Epidermal melanocyte (primary cell): ENCODE data around the gene ARHGAP6.

Experiments used
- DNase-seq: peaks from one replicate; pipeline ENCODE4 v3.0.0; 2011; ENCODE audit warnings: low spot score; ENCODE audit not compliant: insufficient read length

ARHGAP6 gene

DNA sequence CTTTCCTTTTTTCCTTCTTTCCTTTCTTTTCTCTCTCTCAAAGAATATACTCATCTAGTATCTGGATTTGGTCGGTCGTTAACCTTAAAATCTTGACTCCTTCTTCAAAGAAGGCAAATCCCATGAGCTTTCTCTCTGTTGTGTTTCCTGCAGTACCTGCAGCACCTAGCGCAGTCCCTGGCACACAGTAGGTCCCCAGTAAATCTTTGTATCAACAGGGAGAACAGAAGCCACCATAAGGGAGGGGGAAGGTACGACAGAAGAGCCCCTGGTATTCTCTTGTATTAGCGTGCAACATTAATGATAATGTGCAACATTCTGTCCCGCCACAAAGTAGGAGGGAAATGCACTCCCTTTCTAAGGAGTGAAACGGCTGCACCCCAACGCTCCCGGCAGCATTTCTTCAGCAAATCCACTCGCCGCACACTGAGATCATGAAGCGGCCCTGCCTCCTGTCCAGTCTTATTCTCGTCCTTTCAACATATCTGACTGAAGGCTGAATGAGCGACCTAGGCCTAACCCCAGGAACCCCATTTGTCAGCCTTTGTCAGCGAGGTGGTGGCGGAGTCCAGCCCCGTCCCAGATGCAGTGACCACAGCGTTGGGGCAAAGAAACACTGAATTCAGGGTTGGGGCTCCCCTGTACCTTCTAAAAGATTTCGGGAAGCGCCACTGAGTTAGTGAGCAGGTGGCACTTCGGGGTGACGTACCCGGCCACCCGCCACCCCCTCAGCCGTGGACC lies 238.8 kb downstream of the ARHGAP6 start:
- DNase-seq = no peak

DNA sequence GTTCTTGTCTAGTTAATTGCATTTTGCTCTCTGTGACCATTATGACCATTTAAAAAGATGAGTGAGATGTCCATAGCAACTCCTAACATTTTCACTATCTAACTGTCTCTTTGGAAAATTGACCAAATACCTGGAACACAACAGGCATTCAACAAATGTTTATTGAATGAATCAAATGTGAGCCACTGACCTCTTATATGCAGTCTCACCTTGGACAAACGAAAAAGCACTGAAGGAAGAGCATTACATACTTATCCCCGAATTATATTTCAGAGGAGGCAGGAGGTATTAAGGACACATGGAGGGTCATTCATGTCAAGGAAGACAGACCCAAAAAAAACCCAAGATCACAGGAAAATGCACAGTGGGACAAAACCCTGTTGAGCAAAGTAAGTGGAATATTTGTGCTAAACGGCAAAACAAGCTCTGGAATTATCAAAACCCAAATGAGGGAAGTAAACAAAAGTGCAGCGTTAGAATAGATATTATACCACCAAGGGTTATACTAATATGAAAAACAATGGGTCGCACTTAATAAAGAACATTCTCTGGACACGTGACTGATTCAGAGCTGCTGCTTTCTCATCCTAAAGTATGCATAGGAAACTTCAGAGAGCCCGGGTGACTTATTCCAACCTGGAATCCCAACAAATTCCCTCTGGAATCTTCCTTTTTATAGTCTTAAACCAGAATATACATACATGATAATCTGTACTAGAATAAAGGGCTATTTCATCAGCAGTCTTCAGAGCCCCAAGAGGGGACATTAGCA lies 240.6 kb downstream of the ARHGAP6 start:
- DNase-seq = no peak

DNA sequence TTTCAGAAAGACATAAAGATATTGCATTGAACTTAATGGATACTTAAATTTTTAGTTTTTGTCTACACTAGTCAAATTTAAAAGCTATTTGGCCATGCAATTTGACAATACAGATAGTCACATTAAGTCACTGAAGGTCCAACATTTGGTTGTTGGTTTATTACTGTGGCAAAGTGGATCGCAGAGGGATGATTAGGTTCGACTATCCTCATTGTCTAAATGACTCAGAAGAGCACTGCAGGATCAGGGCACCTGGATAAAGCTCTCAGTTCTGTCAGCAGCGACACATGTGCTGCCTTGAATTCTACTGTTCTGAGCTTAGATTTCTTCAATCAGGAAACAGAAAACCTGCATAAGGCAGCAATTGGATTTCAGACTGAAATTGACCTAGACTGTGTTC lies 241.8 kb downstream of the ARHGAP6 start:
- no peak for DNase-seq

DNA sequence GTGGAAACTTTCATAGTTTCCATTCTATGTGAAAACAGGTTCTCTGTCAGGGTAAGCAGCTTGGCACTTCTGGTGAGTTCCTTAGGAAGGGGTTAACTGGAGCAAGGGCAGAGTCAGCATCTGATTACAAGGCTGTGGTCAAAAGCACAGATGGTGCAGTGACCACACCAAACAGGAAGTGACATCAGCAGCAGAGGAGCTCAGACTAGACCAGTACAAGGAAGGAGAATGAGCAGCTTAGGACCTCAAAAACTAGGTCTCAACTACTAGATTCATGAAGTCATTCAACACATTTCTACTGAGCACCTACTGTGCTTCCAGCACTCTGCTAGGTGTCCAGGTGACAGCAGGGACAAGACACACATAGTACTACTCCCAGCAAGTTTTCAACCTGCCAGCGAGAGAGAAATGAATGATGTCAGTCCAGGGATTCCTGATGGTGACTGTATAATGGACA lies 242.3 kb downstream of the ARHGAP6 start:
- DNase-seq = no peak

DNA sequence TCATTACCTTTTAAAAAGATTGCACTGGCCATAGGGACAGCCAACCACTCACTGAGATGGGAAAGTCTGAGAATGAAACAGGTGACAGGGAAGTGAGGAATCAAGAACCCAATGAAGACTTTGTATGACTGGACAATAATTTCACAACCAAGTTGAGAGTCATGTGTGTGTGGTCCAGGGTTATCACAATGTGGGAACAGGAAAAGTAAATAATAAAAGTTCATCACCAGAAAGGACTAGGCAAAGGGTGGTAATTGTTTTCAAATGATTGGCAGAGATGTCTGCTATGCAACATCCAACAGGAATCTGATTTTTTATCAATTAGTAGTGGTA lies 243.2 kb downstream of the ARHGAP6 start:
- DNase-seq = no peak

DNA sequence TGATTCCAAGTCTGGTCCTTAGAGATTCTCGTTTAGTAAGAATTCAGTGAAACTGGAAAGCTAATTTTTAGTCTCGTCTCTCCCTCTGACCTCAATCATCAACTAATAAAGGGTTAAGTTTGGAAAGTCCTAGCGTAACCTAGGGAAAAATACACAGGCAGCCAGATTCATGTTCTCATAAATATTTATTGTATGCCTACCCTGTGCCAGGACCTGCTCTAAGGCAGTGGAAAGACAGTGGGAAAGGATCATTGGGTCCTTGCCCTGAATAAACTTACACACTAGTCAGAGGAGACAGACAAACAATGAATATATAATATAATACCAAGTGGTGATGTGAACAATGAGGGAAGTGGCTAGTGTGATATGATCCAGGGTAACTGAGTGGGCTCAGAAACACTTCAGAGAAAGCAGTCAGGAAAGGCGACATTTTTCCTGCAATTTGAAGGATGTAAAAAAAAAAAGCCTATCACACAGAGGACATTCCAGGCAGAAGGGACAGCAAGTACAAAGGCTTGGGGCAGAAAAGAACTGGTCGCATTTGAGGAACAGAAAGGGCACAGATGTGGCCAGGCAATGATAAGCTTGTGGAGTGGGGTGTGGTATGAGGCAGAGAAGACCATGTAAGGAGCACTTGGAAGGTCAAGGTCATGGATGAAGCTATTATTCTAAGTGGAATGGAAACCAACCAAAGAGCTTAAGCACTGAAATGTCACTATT lies 243.8 kb downstream of the ARHGAP6 start:
- DNase-seq = no peak

DNA sequence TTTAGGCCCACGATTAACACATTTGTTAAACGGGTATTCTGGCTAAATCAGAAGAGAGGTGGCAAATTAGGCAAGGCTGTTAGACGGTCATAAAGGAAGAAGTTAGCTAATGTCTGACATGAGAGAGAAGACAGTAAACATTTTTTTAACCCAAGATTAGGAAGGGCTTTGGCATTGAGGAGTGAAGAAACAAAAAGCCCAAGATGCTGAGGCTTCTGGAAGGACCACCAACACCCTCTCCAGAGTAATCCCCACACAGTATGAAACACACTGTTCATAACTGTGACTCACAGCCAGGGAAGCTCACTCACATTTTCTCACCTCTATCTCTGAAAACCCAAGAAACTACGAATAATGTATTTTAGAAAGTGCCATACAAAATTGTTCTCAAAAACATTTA lies 244.9 kb downstream of the ARHGAP6 start:
- DNase-seq = no peak

DNA sequence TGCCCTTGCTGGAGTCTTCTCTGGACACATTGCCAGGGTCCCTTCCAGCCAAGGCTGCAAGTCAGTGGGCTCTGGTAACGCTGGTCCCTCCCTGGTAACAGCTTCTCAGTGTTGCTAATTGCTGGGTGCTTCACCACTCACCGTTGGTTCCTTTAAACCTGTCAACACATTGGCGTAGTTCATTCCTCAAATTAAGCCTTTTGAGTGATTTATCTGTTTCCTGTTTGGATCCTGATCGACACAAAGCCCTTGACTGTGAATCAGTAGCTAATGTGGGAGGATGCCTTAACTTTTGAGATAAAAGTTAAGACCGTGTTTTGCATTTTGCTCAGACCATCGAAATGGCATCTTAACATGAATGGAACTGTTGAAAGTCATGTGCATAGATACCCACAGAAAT lies 246.6 kb downstream of the ARHGAP6 start:
- no peak for DNase-seq

DNA sequence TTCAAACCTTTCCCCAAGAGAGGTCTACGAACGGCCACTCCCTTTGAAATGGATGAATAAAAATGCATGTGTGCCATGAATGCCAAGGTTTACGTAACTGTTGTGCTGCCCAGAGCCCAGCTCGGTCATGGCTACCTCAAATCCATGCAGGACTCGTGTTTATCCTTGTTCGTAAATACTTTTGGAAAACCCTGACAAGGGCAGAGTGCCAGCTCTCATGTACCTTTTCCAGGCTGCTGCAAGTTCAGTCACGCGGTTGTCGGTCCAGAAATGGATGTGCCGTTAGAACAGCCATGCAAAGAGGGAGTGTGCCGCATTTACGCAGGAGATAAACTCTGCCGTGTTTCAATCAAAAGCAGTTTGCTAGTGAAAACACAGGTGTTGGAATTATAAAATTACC lies 249.1 kb downstream of the ARHGAP6 start:
- DNase-seq = no peak

DNA sequence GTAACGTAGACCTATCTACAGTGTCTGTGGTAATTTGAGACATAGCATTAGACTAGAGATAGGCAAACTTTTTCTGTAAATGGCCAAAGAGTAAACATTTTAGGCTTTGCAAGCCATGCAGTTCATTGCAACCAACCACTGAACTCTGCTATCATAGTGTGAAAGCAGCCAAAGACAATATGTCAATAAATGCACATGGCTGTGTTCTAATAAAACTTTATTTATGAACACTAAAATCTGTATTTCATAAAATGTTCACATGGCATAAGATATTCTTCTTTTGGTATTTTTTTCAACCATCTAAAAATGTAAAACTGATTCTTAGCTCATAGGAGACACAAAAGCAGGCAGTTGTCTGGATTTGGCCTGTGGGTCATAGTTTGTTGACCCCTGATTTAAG lies 251.6 kb downstream of the ARHGAP6 start:
- no peak for DNase-seq

DNA sequence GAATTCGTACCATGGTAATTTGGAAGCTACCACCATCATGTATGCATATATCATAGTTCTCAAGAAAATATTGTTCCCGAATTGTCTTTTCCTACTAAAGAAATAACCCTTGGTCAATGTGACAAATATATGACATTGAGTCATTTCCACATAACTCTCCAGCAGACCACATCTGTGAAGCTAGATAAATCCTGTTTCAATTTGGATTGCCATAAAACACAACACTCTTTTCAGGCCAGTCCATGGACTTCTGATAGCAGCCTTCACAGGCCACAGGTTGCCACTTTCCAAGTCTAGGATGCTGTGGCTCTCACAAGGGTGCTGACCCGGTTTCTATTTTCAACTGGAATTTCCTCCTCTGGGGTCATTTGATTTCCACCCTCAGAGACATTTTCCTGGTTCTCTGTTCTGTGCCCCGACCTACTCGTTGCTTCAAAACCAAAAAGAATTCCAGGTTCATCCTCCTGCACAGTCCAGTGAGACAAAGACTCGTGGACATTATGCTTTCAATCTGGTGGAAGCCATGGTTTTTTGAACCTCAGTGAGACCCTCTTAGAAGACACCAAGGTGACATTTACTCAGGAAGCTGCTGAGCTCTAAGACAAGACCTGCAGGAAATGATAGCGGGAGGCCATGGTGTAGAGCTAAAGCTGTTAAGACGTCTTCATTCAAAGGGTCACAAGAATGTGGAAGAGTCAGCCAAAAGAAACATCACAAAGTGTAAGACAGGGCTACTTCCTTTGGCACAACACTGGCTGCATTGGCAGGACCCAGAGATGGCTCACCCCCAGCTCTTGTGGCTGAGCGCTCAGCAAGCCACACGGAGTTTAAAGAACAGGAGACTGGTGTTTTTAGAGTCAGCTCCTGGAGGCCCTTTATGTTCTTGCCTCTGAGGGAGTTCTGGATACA lies 252.8 kb downstream of the ARHGAP6 start:
- DNase-seq = no peak

DNA sequence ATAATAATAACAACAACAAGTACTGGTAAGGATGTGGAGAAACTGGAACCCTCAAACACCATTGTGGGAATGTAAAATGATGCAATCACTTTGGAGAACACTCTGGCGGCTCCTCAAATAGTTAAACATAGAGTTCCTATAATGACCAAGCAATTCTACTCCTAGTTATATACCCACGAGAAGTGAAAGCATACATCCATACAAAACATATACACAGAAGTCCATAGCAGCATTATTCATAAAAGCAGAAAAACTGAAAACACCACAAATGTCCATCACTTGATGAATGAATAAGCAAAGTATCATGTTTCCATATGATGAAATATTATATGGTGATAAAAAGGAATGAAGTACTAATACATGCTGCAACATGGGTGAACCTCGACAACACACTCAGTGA lies 255.8 kb downstream of the ARHGAP6 start:
- DNase-seq = no peak

DNA sequence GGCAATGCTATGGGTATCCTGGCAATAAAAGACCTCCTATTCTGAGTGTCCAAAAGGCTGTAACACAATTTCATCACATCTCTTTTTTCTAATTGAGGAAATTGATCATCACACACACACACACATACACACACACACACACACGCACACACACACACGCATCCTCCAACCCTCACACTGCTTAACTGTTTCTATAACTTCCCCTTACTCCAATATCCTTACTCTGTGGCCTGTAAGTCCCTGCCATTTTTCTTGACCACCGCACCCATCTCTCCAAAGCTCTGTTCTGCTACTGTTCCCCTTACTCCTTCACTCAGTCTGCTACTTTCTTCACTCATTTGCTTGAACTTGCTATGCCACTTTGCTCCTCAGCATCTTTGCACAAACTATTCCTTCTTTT lies 256.9 kb downstream of the ARHGAP6 start:
- no peak for DNase-seq

DNA sequence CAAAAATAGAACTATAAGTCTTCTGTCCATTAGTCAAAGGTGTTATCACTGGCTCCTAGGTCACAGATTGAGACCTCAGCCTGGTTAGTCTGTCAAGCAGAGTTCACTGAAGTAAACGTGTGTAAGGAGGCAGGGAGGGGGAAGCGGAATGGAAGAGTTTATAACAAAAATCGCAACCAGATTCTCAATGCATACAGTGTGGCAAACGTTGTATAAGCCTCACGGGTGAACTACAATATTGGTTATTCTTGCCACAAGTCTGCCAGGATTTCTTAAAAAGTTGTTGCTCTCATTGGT lies 257.7 kb downstream of the ARHGAP6 start:
- DNase-seq = no peak

DNA sequence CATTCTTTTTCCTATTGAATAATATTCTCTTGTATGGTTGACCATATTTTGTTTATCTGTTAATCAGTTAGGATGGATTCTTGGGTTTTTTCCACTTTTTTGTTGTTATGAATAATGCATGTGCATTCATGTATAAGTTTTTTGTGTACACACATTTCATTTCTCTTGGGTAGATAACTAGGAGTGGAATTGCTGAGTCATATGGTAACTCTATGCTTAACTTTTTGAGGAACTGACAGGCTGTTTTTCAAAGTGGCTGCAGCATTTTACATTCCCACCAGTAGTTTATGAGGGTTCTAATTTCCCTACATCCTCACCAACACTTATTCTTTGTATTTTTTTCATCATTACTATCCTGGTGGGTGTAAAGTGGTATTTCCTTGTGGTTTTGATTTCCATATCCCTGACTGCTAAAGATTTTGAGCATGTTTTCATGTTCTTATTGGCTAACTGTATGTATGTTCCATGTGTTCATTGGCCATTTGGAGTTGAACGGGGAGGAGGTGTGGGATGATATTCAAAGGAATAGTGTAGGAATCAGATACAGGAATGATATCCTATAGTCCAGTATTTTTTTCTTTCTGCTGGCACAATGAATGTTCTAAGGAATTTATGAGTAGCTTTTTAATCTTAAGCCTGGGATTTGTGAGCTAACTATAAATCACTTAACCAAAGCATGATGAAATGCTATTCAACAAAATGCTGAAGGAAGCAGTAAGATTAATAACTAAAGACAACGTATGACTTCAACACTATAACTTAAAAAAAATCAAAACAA lies 258.2 kb downstream of the ARHGAP6 start:
- no peak for DNase-seq

DNA sequence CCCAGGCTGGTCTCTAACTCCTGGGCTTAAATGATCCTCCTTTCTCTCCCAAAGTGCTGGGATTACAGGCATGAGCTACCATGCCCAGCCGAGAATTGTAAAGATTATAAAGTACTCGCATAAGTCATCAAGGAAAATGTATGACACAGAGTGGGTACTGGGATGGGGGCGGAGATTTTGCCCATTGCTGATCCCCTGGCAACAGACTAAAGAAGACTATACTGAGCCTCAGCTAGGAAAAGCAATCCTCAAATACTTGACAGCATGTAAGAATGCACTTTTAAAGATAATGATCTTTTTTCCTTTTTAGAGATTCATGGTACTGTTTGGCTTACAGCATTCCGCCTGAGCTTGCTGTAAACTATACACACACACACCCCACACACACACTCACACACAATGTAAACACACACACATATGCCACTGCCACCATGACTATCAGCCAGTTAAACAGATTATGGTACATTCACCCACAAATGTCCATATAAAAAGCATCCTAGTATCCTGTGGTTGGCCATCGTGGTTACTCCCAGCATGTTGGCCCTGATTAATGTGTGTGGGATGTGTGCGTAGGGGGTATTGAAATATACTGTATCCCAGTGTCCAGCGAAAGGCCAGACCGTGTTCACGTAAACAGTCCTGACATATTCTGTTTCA lies 259.5 kb downstream of the ARHGAP6 start:
- no peak for DNase-seq

DNA sequence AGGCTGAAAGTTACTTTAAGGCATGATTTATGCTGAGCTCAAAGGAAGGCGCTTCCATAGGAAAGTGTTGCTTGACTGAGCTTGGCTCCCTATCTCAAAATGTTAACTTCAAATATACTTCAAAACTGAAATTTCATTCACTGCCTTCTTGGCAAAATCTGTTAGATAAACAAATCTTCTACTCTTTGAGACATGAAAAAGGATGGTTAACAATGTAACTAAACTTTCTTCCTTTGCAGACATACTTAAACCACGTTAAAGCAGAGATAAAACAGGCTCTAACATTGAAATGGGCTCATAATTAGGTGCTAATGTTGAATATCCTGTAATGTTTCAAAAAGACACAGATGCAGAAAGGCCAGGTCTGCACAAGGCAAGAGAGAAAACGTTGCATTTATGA lies 262.1 kb downstream of the ARHGAP6 start:
- DNase-seq = no peak

DNA sequence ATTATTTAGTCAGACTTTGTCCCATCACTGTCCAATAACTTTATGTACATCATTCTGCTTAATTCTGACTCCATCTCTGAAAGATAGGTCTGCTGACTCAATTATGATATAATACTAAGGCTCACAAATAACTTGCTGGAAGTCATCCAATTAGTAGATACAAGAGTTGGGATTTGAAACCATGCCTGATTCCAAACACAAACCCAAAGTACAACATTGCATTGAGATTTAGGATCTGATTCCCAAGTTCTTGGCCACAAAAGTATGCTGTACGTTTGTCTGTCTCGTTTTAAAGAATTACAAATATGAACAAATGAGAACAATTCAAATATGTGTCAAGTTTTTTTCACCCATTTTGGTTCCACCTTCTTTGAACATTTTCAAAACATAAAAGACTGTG lies 263.8 kb downstream of the ARHGAP6 start:
- DNase-seq = no peak

DNA sequence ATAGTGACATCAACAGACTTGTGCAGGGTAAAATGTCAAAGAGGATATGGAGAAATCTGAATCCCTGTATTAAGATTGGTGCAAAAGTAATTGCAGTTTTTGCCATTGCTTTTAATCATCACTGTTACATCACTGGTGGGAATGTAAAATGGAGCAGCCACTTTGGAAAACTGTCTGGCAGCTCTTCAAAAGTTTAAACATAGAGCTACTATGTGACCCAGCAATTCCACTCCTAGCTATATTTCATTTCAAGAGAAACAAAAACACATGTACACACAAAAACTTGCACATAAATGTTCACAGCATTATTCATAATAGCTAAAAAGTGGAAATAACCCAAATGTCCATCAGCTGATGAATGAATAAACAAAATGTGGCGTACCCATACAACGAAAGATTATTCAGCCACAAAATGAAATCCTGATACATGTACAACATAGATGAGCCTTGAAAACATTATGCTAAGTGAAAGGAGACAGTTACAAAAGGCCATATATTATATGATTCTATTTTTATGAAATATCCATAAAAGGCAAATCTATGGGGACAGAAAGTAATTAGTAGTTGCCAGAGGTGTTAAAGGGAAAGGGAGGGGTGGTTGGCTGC lies 266.1 kb downstream of the ARHGAP6 start:
- DNase-seq = no peak

DNA sequence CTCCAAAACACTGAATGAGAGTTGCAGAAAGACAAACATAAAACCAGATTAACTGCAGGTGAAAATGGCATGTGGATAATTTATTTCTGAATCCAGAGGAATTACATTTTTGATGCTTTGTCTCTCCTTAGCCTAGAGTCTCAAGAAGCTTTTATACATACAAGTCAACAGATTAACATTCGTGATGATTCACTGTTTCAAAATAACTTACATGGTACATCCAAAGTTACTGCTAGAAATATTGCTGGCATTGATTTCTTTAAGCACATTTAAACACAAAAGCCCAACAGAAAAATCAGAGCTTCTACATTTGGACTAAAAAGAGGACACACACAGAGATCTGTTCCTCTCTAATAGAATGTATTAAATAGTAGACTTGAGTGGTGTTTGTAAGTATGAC lies 266.9 kb downstream of the ARHGAP6 start:
- no peak for DNase-seq
